Suppressor macrophage treated with lipopolysaccharide for 4 hours (primary cell): ENCODE measurements around the gene TSNAXIP1.

Experiments used
- DNase-seq: peaks from one replicate; pipeline ENCODE4 v3.0.0-alpha.2; 2020

The TSNAXIP1 gene, protein sequence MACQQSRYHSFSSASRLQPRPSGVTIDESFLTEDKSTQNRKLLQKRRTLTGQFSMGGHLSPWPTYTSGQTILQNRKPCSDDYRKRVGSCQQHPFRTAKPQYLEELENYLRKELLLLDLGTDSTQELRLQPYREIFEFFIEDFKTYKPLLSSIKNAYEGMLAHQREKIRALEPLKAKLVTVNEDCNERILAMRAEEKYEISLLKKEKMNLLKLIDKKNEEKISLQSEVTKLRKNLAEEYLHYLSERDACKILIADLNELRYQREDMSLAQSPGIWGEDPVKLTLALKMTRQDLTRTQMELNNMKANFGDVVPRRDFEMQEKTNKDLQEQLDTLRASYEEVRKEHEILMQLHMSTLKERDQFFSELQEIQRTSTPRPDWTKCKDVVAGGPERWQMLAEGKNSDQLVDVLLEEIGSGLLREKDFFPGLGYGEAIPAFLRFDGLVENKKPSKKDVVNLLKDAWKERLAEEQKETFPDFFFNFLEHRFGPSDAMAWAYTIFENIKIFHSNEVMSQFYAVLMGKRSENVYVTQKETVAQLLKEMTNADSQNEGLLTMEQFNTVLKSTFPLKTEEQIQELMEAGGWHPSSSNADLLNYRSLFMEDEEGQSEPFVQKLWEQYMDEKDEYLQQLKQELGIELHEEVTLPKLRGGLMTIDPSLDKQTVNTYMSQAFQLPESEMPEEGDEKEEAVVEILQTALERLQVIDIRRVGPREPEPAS

DNA sequence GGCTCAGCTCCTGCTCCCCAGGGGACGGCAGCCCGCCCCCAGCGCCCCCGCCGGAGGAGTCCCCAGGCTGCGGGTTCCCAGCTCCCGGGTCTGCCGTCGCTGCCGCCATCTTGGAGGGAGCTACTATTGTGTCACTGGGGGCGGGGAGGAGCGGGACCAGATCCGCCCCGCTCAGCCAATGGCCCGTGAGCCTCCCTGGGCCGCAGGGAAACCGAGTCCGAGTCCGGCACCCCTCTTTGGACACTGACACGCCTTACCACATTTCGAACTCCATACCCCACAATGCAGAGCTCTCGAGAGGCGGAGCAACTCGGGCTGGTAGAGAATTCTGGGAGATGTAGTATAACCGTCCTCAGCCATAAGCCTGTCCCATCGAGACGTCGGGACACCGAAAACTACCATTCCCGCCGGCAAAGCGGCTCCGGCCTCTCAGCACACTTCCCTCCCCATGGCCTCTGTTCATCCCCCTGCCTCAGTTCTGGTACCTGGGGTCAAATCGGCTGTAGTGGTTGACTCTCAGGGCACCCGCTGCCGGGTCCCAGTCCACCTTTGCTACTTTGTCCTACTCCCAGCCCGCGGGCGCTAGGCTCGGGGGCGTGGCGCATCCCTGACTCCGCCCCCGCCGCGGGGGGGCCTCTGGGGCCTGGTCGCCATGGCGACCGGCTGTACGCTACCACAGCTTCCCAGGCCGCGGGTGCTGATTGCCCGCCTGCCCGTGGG, at the start of gene TSNAXIP1, which contains the start of gene RANBP10:
Gene TSNAXIP1 (plus strand): TSS at position 462 of the 720 bp plus-strand sequence. CDS start 261 bp downstream, outside the sequence.
Gene RANBP10 (minus strand): TSS at position 133 of the 720 bp plus-strand sequence. CDS start 24 bp downstream, at position 109.
- DNase-seq: peak; percentile 99

DNA sequence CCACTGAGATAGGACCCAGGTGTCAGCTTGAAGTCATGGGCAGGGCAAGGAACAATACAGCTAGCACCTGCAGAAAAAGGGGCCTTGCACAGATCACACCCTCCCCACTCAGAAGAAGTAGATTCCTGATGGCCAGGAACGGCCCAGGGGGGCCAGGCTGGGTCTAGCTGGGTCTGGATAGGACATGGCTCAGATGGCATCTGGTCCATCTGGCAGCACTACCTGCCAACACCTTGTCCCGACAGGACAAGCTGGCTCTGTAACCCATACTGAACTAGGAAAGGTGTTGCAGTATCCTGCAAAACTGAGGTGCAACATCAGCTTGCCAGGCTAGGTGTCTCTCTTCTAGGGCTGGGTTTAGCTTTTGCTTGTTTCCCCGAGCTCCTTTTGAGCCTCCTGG, 48.7 kb upstream of the TSNAXIP1 start:
- no peak for DNase-seq

DNA sequence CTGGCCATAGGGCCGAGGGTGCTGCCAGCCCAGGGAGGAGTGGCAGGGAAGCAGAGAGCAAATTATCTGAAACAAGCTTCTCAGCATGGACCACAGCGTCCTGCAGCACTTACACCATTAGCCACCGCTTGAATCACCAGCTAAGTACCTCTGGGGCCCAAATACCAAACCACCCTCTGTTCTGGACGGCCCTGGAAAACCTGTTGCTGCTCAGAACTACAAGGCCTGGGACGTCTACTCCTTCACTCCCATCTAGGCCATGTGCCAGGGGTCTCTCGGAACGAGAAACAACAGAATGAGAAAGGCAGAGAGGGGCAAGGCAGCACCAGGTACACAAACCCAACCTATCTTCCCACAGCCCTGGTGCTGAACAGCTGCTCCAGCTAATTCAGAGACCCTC, 47.7 kb upstream of the TSNAXIP1 start:
- DNase-seq: no peak

DNA sequence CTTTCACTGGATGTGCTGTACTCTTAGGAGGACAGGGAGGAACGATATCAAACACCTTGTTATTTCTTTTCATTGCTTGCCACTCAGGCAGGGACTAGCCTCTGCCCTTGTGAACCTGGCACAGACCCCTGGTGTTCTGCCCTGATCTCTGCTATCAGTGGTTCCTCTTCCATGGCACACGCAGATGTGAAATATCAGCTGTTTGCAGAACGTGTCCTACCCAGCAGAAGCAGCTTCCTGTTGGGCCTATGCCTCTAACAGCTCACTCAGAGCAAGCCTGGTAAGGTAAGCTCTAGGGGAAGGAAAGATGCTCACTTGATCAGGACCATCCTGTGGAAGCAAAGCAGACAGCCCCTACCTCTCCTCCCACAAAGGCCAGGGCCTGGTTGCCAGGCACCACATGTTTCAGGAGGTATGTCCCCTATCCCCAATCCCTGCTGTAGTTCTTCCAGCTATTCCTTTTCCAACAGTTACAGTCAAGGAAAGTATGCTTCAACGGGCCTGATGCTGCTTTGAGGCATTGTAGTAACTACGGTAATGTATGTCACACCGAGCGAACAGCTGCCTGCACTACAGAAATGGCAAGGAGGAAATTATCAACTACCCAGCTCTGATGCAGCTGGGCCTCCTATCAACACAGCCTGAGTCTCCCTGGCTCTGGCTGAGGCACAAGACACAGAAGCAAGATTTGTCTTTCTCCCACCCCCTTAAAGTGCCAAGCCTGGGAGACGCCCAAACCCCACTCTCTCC, 46.3 kb upstream of the TSNAXIP1 start:
- DNase-seq: no peak

DNA sequence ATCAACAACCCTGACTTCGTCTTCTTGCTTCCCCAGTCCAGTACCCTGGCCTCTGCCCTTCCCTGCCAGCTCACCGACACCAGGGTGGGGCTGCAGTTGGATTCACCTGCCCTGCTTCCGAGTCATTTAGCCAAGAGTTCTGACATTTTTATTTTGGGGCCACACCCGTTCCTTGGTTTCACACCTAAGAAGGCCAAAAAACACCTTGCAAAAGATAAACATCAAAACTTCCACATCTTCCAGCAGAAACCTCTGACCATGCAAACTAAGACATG, 45.8 kb upstream of the TSNAXIP1 start:
- no peak for DNase-seq

DNA sequence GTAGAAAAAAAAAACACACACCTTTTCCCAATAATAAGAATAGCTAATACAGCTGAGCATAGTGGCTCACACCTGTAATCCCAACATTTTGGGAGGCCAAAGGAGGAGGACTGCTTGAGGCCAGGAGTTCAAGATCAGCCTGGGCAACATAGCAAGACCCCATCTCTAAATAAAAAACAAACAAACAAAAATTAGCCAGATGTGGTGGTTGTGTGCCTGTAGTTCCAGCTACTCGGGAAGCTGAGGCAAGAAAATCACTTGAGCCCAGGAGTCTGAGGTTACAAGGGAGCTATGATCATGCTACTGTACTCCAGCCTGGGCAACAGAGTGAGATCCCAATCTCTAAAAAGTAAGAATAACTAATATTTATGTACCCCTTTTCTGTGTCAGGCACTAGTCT, 44.8 kb upstream of the TSNAXIP1 start:
- DNase-seq: no peak

DNA sequence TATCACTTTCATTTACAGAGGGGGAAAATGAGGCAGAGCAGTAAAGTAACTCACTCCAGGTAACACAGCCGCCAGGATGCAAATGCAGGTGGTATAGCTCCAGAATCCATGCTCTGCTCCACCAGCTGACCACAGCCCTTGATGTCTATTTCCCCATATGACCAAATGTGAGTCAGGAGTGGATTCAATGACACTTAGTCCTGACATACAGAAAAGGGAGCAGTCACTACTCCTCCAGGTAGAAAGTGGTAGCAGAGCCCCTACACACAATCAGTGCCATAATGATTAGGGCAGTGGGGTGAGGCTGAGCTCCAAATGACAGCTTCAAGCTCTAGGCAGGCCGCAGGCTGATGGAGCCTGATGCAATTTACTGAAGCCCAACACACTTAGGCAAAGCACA, 44.3 kb upstream of the TSNAXIP1 start:
- no peak for DNase-seq

DNA sequence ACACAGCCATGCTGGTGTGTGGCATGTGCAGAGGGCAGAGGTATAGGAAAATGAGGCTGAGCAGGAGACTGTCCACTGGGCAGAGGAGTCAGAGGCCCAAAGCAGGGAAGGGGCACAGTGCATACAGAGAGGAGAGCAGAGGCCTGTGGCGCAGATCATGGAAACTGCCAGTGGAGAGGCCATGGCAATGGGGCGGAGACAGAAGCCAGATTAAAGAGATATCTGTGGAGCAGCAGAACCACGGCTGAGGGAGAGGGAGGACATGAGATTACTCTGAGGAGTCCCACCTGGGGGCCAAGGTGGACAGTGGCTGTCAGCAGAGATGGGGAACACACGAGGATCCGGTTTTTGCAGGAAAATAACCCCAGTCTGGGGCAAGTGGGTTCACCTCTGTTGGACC, 43.6 kb upstream of the TSNAXIP1 start:
- DNase-seq: no peak

DNA sequence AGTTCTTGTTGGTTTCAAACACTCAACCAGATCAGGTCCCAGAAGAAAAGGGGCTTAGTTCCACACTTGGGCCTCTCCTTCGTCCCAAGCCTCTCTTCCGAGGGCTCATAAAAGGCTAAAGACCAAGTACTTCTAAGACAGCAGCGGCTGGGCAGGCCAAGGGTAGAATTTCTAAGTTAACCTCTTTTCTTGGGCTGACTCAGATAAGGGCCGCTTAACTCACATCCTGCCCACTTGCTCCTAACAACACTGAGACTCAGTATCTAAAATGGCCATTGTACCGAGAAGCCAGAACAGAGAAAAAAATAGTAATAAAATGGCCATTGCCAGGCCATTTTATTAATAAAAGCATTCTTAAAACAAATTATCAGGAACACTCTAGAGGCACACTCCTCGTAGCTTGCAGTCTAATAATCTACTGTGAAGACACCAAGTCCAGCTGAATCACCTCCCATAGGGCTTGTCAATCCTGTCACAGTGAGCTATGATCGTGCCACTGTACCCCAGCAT, 42.5 kb upstream of the TSNAXIP1 start:
- no peak for DNase-seq

DNA sequence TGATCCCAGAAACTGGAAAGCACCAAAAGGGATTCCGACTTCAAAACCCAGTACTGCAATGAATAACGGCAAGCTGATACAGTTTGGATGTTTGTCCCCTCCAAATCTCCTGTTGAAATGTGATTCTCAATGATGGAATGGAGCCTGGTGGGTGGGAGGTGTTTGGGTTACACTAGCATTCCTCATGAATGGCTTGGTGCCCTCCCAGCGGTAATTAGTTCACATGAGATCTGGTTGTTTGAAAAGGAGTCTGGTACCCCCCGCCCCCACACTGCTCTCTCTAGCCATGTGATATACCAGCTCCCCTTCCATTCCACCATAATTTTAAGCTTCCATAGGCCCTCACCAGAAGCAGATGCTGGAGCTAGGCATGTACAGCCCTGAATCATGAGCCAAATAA, 40.4 kb upstream of the TSNAXIP1 start:
- no peak for DNase-seq

DNA sequence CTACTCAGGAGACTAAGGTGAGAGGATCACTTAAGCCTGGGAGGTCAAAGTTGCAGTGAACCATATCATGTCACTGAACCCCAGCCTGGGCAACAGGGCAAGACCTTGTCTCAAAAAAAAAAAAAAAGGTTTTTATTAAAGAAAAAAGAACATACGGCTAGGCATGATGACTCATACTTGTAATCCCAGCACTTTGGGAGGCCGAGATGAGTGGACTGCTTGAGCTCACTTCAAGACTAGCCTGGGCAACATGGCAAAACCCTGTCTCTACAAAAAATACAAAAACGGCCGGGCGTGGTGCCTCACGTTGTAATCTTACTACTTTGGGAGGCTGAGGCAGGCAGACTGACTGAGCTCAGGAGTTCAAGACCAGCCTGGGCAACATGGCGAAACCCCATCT, 38.7 kb upstream of the TSNAXIP1 start:
- no peak for DNase-seq

DNA sequence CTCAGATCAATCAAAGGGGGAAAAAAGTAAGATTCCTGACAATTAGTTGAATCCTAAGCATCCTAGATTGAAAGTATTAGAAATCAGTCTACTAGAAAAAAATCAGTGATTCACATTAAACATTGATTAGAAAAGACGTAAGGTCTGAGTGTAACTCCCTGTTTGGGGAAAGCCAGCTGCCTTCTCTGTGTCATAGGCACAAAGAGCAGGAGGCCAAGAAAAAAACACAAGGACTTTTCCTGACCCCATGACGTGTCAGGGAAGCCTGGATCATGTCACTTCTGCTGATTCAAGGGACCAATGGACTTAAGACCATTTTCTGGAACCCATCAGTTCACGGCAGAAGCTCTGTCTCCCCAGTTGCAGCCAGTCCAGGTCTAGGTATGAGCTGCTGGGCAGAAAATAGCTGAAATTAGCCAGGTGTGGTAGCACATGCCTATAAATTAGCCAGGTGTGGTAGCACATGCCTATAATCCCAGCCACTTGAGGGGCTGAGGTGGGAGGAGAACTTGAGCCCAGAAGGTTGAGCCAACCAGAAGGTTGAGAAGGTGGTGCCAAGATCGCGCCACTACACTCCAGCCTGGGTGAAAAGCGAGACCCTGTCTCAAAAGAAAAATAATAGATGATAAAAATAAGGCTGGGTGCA, 36.2 kb upstream of the TSNAXIP1 start:
- no peak for DNase-seq

DNA sequence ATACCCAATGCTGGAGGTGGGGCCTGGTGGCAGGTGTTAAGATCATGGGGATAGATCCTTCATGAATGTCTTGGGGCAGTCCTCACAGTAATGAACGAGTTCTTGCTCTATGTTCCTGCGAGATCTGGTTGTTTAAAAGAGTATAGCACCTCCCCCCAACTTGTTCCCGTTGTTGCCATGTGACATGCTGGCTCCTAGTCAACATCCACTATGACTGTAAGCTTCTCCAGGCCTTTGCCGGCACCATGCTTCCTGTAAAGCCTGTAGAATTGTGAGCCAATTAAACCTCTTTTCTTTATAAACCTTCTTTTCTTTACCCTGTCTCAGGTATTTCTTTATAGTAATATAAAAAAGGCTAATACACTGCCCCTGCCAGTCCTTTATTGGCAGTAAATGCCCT, 33.6 kb upstream of the TSNAXIP1 start:
- peak; percentile 14 for DNase-seq

DNA sequence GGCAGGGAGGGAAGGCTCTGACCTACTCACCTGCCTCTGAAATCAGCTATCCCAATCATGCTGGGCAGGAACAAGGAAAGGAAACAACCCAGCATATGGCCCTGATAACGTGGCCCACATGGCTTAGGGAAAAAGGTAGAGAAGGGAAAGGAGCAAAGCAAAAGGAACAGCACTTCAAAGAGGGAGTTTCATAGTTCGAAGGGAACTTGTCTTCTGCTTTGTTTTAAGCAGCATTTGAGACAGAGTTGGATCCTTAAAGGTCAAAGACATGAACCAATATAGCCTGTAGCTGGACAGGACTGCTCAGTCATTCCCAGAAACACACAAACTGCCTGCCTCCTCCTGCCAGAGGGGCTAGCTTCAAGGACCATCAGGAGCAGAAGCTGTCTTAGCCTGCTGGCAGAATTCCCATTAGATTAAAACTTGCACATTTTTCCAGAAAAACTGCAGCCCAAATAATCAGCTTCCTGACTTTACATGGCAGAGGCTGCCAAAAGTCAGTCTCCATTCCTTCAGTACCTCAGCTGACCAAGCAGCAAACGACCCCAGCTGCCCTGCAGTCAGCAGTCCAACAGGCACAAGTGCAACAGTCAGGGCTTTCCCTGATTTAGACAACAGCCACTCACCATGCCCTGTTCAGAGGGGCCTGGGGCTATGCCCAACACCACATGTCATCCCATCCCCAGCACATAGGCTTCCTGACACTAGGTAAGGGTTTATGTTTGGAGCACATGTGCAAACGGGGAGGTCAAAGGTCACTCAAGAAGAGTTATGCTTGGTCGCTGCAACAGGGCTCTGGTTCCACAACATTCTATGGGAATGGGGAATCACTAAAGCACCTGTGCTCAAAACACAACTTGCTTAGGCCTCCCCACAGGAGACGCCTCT, 32.9 kb upstream of the TSNAXIP1 start:
- no peak for DNase-seq

DNA sequence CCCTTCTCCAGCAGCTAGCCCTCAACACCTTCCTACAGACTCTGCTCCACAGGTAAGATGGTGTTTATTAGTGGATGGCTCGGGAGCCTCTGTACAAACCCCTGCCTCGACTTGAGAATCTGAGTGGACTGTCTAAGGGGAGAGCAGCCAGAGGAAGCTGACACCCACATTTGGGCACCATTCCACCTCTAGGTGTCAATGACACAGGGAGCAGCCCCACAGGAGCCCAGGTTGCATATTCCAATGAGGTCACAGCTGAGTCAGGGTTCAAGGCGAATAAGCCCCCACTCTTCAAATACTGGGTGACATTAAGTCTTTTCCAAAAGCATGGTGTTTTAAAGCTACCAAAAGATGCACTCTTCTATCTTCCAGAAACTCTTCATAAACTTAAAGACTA, 32.2 kb upstream of the TSNAXIP1 start:
- DNase-seq: no peak

DNA sequence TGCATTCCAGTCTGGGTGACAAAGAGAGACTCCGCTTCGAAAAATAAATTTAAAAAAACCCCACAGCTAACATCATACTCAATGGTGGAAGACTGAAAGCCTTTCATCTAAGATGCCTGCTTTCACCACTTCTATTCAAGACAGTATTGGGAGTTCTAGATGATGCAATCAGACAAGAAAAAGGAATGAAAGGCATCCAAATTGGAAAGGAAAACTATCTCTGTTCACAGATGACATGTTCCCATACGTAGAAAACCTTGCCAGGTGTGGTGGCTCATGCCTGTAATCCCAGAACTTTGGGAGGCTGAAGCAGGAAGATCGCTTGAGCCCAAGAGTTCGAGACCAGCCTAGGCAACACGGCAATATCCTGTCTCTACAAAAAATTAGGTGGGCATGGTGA, 31.4 kb upstream of the TSNAXIP1 start:
- DNase-seq: no peak

DNA sequence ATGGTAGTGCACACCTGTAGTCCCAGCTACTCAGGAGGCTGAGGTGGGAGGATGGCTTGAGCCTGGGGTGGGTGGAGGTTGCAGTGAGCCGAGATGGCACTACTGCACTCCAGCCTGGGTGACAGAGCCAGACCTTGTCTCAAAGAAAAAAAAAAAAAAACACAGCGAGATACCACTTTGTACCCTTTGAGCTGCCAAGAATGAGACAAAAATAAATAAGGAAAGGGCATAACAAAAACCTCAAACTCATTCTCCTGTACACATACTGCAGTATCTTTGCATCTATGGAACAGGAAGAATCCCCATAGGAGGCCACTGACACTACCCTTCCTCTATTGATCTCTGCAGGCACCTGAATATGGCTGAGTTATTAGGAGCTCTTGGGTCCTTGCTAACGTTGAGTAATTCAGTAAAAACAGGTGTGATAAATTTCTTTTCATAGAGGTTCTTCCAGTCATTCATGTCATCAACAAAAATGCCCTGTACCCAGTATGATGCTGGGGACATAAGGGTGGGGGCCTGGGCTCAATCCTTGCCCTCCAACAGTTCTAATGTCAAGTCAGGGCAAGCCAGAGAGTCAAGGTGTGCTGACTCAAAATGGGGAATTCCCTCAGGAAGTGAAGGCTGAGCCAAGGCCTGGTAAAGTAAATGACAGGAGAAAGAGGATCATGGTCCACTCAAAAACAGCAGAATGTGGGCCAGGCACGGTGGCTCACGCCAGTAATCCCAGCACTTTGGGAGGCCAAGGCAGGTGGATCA, 27.3 kb upstream of the TSNAXIP1 start:
- no peak for DNase-seq

DNA sequence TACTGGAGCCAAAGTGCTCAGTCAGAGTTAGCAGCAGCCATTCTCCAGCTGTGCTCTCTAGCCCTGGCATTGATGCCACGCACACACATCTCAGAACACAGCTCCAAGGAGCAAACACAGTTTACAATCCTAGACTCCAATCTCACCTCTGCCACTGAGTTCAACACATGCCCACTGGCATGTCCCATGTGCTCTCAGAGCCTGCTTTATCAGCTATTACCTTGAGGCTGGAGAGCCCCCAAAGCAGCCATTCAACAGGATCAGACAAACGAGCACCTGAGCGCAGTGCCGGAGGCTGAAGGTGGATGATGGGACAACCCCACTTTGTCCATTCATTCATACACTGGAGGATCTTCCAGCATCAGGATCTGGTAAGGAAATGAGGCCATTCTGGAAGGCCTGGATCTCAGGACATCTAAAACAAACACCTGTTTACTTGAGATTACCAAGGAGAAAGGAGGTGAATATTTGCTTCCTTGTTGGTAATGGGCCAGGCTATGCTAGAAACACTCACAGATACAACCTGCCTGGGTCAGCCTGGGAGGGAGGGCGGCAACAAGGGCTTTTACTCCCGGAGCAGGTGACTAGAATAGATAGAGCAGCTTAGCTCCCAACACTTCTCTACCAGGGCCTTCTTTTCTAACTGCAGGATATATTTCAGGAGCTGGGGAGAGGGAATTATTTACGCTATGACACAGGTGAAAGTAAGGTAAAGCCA, 25.7 kb upstream of the TSNAXIP1 start:
- DNase-seq: no peak

DNA sequence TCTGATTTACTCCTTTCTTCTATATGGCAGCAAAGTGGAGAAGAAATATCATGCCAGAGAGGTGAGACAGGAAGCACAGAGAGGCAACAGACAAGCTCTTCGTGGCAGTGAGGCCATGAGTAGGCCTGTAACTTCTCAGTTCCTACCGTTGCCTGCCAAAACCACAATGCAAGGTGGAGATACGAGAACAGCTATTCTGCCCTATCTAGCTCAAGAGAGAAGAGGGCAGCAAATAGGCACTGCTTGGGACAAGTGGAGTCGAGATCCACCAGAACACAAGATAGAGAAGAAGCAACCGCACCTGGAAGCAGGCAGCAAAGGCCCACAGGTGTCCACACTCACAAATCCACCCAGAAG, 25.1 kb upstream of the TSNAXIP1 start:
- DNase-seq: no peak
